Urinary bladder (tissue), 4 donors: Measurements from ENCODE around the gene HMX3. TPM values are rescaled to one million over a fixed set of nuclear protein-coding genes. Genes with fewer than 3 reads are reported as not detected.

Experiments used
- DNase-seq: peaks from one replicate; pipeline ENCODE4 v3.0.0-alpha.2; 2015; ENCODE audit errors: extremely low spot score
- H3K27ac ChIP-seq: one replicate; pipeline ENCODE4 v1.5.1; 2013; ENCODE audit warnings: low read depth, mild to moderate bottlenecking, moderate library complexity
- H3K36me3 ChIP-seq: one replicate; pipeline ENCODE4 v1.6.1; 2013; ENCODE audit warnings: mild to moderate bottlenecking, moderate library complexity; ENCODE audit not compliant: insufficient read depth
- H3K4me1 ChIP-seq: one replicate; pipeline ENCODE4 v1.6.1; 2013; ENCODE audit warnings: mild to moderate bottlenecking, moderate library complexity; ENCODE audit not compliant: insufficient read depth
- H3K4me3 ChIP-seq: one replicate; pipeline ENCODE4 v1.5.1; 2013; ENCODE audit warnings: low read depth, low read length
- WGBS: extraction: QIAGEN DNeasy Blood & Tissue Kit; methylation state at CpG from one replicate; pipeline ENCODE4 v1.1.7; 2013; 5-methylcytosine and 5-hydroxymethylcytosine counted together
- polyA plus RNA-seq: library from polyadenylated mRNA; stranded (reverse); fragments of 200-250 nt; gene quantifications from one replicate; pipeline ENCODE4 v1.2.3, GENCODE V29; 2013
- total RNA-seq: library from RNA; depleted of rRNA; stranded (reverse); fragments of >200 nt; gene quantifications from one replicate; pipeline ENCODE4 v1.2.3, GENCODE V29; 2014
- donor health status: healthy with polysubstance abuse.
- donor health status: healthy.

Gene HMX3
- total and polyA plus RNA-seq, 2 donors, result not detected

GRCh38 chr10:123117644-123118417, 17.9 kb upstream of the HMX3 start:
- H3K27ac ChIP-seq, result no peak overlapping the region
- no peak overlapping the region for H3K4me3 ChIP-seq
- no peaks in the 10 kb centered on the region for H3K4me1 ChIP-seq
- no peaks in the 10 kb centered on the region for H3K36me3 ChIP-seq
- no peak for DNase-seq
- 8% methylated on average over 26 of the region's 26 CpGs for WGBS

- WGBS, result 74% methylated on average over 8 of the region's 8 CpGs
- Histone ChIP-seq H3K4me3 (no peak overlapping the region), H3K27ac (no peak overlapping the region), H3K4me1 (no peaks in the 10 kb centered on the region), H3K36me3 (no peaks in the 10 kb centered on the region)
- DNase-seq, result no peak
Measured at GRCh38 chr10:123119081-123119480, 16.7 kb upstream of the HMX3 start.

GRCh38 chr10:123126246-123126645, 9.5 kb upstream of the HMX3 start:
- Histone ChIP-seq H3K36me3 (no peaks in the 10 kb centered on the region), H3K4me1 (no peaks in the 10 kb centered on the region), H3K4me3 (no peak overlapping the region), H3K27ac (no peak overlapping the region)
- 58% methylated on average over 5 of the region's 5 CpGs for WGBS
- DNase-seq, result no peak

GRCh38 chr10:123129618-123130271, 6.0 kb upstream of the HMX3 start:
- no peak overlapping the region for H3K27ac ChIP-seq
- H3K36me3 ChIP-seq, result no peaks in the 10 kb centered on the region
- no peak for DNase-seq
- H3K4me3 ChIP-seq, result no peak overlapping the region
- no peaks in the 10 kb centered on the region for H3K4me1 ChIP-seq
- WGBS, result 75% methylated on average over 4 of the region's 4 CpGs

- H3K4me3 ChIP-seq, result no peak overlapping the region
Measured at GRCh38 chr10:123132576-123133477, 2.9 kb upstream of the HMX3 start.

GRCh38 chr10:123133541-123134342, 2.0 kb upstream of the HMX3 start:
- Histone ChIP-seq H3K4me3 (no peak overlapping the region), H3K27ac (no peak overlapping the region), H3K4me1 (no peaks in the 10 kb centered on the region), H3K36me3 (no peaks in the 10 kb centered on the region)
- DNase-seq, result no peak
- 4% methylated on average over 40 of the region's 40 CpGs for WGBS

More at GRCh38 chr10:123132576-123133477, 2.9 kb upstream of the HMX3 start:
- no peaks in the 10 kb centered on the region for H3K36me3 ChIP-seq
- no peak overlapping the region for H3K27ac ChIP-seq
- H3K4me1 ChIP-seq, result no peaks in the 10 kb centered on the region
- peak; percentile 53 for DNase-seq
- 2% methylated on average over 48 of the region's 48 CpGs for WGBS

- Histone ChIP-seq H3K4me1 (no peaks in the 10 kb centered on the region), H3K36me3 (no peaks in the 10 kb centered on the region), H3K4me3 (no peak overlapping the region), H3K27ac (no peak overlapping the region)
- 2% methylated on average over 42 of the region's 42 CpGs for WGBS
- DNase-seq, result no peak
Measured at GRCh38 chr10:123134343-123134914, 1.3 kb upstream of the HMX3 start.

GRCh38 chr10:123134915-123135414, 805 bp upstream of the HMX3 start:
- Histone ChIP-seq H3K36me3 (no peaks in the 10 kb centered on the region), H3K4me1 (no peaks in the 10 kb centered on the region), H3K4me3 (peak overlapping the region; percentile 38), H3K27ac (no peak overlapping the region)
- no peak for DNase-seq
- WGBS, result 2% methylated on average over 45 of the region's 46 CpGs

- H3K4me1 ChIP-seq, result no peaks in the 10 kb centered on the region
Measured at GRCh38 chr10:123136221-123136805, 543 bp downstream of the HMX3 start.

GRCh38 chr10:123136806-123137642, 1.3 kb downstream of the HMX3 start:
- DNase-seq, result no peak
- no peak overlapping the region for H3K27ac ChIP-seq
- H3K4me1 ChIP-seq, result no peaks in the 10 kb centered on the region
- no peaks in the 10 kb centered on the region for H3K36me3 ChIP-seq
- WGBS, result 1% methylated on average over 83 of the region's 83 CpGs
- H3K4me3 ChIP-seq, result peak overlapping the region; percentile 17

More at GRCh38 chr10:123136221-123136805, 543 bp downstream of the HMX3 start:
- Histone ChIP-seq H3K4me3 (peak overlapping the region; percentile 38), H3K27ac (no peak overlapping the region), H3K36me3 (no peaks in the 10 kb centered on the region)
- DNase-seq, result no peak
- WGBS, result 1% methylated on average over 59 of the region's 59 CpGs

- no peaks in the 10 kb centered on the region for H3K4me1 ChIP-seq
- 7% methylated on average over 7 of the region's 7 CpGs for WGBS
Measured at GRCh38 chr10:123139165-123139520, 3.4 kb downstream of the HMX3 start.

More at GRCh38 chr10:123139165-123139520, 3.4 kb downstream of the HMX3 start:
- DNase-seq, result no peak
- H3K27ac ChIP-seq, result no peak overlapping the region
- H3K36me3 ChIP-seq, result no peaks in the 10 kb centered on the region
- no peak overlapping the region for H3K4me3 ChIP-seq
